Measurements from ENCODE around the gene NUDT5. TPM values are rescaled to one million over a fixed set of nuclear protein-coding genes. Genes with fewer than 3 reads are reported as not detected.

Gene NUDT5
- total RNA-seq, 2 donors from 2014 or later: 79.3 to 94.7 TPM

DNA sequence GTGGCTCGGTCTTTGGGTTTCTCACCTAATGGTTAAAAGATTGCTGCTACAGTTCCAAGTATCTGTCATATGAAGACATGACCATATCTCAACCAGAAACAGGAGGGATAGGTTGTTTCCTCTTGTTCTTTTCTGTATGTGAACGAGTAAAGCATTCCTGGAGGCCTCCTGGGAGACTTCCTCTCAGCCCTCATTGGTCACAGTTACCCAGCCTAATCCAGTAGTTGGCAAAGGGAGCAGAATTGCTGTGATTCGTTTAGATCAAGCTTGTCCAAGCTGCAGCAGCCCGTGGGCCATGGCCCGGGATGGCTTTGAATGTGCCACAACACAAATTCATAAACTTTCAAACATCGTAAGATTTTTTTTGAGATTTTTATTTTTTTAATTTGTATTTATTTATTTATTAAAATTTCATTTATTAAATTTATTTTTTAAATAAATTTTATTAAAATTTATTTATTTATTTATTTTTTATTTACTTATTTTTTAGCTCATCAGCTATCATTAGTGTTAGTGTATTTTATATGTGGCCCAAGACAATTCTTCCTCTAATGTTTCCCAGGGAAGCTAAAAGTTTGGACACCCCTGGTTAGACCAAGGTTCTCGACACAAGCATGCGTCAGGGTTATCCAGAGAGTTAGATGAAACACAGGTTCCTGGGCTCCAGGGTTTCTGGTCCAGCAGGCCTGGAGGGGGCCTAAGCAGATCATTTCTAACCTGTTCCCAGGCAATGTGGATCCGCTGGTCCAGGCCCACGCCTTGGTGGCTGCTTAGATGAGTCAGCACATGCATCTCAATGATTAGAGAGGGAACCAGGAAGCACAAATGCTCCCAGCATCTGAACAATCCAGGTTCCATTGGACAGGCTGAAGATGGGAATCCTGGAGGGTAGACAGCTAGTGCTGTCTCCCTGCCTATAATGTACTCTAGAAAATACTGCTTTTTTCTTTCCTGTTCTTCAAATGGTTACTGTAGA, 25.9 kb upstream of the NUDT5 start:
- Mint-ChIP-seq H3K27ac (peak overlapping the region; percentile 40), H3K36me3 (ENCODE audit: insufficient read depth in 2 of 2) (peaks cover 6 to 34% of the 10 kb centered on the region in 2 donors), H3K4me1 (ENCODE audit: low read depth) (peaks cover 5% of the 10 kb centered on the region), H3K27me3 (ENCODE audit: low read depth) (no peaks in the 10 kb centered on the region), H3K9me3 (no peaks in the 10 kb centered on the region), H3K4me3 (no peak overlapping the region)
- DNase-seq: no peak
- ATAC-seq (replicated peaks in 1 of 2): no peak

DNA sequence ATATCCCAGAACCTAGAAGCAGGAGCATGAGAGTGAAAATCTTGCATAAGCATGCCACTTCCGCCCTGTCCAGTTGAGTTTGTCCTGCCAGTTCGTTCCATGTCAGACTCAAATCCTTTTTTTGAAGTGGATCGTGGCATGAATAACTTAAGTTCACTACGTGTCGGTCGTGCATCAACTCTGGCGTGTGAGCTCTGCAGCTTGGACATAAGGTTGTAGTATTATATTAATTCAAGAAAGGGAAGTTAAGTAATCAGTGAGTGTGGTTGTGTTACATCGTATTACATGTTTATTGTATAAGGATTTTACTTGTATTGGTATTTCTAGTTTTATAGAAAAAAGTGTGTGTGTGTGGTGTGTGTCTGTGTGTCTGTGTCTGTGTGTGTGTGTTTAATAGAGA, 23.3 kb upstream of the NUDT5 start:
- H3K36me3 Mint-ChIP-seq (ENCODE audit: insufficient read depth in 2 of 2): peaks cover 7 to 36% of the 10 kb centered on the region in 2 donors
- H3K27ac Mint-ChIP-seq: no peak overlapping the region
- no peaks in the 10 kb centered on the region for H3K27me3 Mint-ChIP-seq (ENCODE audit: low read depth)
- ATAC-seq (replicated peaks in 1 of 2): no peak
- no peak overlapping the region for H3K4me3 Mint-ChIP-seq
- H3K4me1 Mint-ChIP-seq (ENCODE audit: low read depth): peaks cover 17% of the 10 kb centered on the region
- H3K9me3 Mint-ChIP-seq: no peaks in the 10 kb centered on the region
- no peak for DNase-seq

DNA sequence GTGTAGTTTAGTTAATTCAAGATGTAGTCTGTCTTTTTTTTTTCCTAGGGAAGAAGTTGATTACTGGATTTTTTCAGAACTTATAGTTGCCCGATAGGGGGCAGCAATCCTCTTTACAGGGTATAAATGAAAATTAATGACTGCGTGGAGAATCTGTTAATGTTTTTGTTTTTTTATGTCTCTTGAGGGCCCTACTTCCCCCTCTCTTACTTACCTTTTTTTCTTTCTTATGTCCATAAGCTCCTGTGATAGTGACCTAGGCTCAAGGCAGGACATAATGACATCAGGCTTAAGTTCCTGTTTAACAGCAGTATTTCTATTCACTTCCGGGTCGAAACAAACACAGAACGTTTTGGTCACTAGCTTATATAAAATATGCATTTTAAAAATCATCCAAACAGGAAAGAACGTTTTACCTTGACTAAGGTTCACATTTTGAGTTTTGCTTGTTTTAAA, 19.1 kb upstream of the NUDT5 start:
- no peaks in the 10 kb centered on the region for H3K9me3 Mint-ChIP-seq
- ATAC-seq (replicated peaks in 1 of 2) (peak in 1 of 2 donors; percentile 32), DNase-seq (peak; percentile 45 to 52)
- H3K27ac Mint-ChIP-seq: peak overlapping the region; percentile 90
- peaks cover 8 to 40% of the 10 kb centered on the region in 2 donors for H3K36me3 Mint-ChIP-seq (ENCODE audit: insufficient read depth in 2 of 2)
- peak overlapping the region; percentile 44 to 59 for H3K4me3 Mint-ChIP-seq
- no peaks in the 10 kb centered on the region for H3K27me3 Mint-ChIP-seq (ENCODE audit: low read depth)
- peaks cover 19% of the 10 kb centered on the region for H3K4me1 Mint-ChIP-seq (ENCODE audit: low read depth)

DNA sequence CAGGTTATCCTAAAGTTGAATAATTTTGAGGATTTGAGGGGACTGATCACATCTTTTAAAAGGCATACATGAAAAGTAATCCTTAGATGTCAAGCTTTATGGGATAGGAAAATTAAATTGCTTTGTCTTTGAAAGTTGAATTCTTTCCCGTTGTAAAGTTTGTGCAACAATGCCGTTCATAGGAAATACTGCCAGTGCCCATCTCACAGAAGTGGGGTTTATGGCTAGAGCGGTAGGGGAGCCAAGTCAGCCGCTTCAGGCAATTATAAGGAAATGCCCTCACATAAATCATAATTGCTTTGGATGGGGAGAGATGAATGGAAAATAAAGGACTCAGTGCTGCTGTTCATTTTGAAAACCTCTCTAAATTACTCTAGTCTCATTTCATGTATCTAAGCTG, 18.4 kb upstream of the NUDT5 start:
- ATAC-seq (replicated peaks in 1 of 2): no peak
- no peak for DNase-seq
- Mint-ChIP-seq H3K4me1 (ENCODE audit: low read depth) (peaks cover 19% of the 10 kb centered on the region), H3K9me3 (no peaks in the 10 kb centered on the region), H3K27me3 (ENCODE audit: low read depth) (no peaks in the 10 kb centered on the region), H3K27ac (peak overlapping the region; percentile 90), H3K36me3 (ENCODE audit: insufficient read depth in 2 of 2) (peaks cover 8 to 35% of the 10 kb centered on the region in 2 donors), H3K4me3 (no peak overlapping the region)

DNA sequence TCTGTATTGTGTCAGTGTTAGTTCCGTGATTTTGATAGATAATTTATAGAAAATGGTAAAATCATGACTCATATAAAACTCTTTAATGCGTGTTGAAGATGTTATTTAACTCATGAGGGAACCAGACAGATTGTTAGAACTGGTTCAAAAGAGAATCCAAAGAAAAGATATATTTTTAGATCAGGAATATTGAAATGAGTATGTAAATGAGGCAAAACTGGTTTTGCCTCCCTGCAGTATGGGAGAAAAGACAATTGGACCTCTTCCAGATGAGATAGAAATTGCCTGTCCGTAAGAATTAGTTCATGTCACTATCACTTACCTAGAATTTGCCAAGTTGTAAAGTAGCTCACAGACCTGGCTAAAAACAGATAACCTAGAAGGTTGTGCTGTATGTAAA, 17.9 kb upstream of the NUDT5 start:
- Mint-ChIP-seq H3K27ac (peak overlapping the region; percentile 63), H3K27me3 (ENCODE audit: low read depth) (no peaks in the 10 kb centered on the region), H3K36me3 (ENCODE audit: insufficient read depth in 2 of 2) (peaks cover 8 to 33% of the 10 kb centered on the region in 2 donors), H3K4me3 (no peak overlapping the region), H3K4me1 (ENCODE audit: low read depth) (peaks cover 19% of the 10 kb centered on the region), H3K9me3 (no peaks in the 10 kb centered on the region)
- ATAC-seq (replicated peaks in 1 of 2): no peak
- DNase-seq: no peak

DNA sequence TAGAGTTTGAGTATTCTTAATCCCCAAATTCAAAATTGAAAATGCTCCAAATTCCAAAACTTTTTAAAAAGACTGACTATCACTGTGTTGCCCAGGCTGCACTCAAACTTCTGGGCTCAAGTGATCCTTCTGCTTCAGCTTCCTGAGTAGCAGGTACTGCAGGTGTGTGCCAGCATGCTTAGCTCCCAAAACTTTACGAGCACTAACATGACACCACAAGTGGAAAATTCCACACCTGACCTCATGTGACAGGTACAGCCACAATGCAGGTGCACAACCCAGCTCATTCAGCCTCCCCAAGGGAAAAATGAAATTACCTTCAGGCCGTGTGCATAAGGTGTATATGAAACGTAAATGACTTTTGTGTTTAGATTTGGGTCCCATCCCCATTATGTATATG, 16.8 kb upstream of the NUDT5 start:
- no peak for DNase-seq
- ATAC-seq (replicated peaks in 1 of 2): no peak
- Mint-ChIP-seq H3K9me3 (no peaks in the 10 kb centered on the region), H3K4me3 (no peak overlapping the region), H3K4me1 (ENCODE audit: low read depth) (peaks cover 19% of the 10 kb centered on the region), H3K27ac (no peak overlapping the region), H3K27me3 (ENCODE audit: low read depth) (no peaks in the 10 kb centered on the region), H3K36me3 (ENCODE audit: insufficient read depth in 2 of 2) (peaks cover 5 to 35% of the 10 kb centered on the region in 2 donors)

DNA sequence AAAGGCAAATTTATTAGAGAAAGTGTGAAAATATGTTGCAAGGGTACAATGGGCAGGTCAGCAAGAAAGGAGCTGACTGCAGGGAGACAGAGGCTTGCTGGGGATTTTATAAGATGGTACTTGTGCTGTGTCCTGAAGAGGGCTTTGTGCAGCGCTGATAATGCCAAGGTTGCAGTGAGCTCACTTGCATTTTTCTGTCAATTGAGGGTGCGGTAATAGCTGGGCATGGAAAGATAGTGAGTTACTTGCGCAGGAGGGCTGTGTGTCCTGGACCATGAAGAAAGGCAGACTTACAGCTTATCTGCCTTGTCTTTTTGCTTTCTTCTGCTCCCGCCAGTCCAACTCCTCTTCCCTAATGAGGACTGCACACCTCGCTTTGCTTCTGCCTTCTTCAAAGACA, 12.8 kb upstream of the NUDT5 start:
- no peaks in the 10 kb centered on the region for H3K9me3 Mint-ChIP-seq
- peaks cover 6 to 28% of the 10 kb centered on the region in 2 donors for H3K36me3 Mint-ChIP-seq (ENCODE audit: insufficient read depth in 2 of 2)
- peaks cover 14% of the 10 kb centered on the region for H3K4me1 Mint-ChIP-seq (ENCODE audit: low read depth)
- H3K27me3 Mint-ChIP-seq (ENCODE audit: low read depth): no peaks in the 10 kb centered on the region
- peak overlapping the region; percentile 48 for H3K27ac Mint-ChIP-seq
- H3K4me3 Mint-ChIP-seq: no peak overlapping the region
- ATAC-seq (replicated peaks in 1 of 2) (no peak), DNase-seq (no peak)

DNA sequence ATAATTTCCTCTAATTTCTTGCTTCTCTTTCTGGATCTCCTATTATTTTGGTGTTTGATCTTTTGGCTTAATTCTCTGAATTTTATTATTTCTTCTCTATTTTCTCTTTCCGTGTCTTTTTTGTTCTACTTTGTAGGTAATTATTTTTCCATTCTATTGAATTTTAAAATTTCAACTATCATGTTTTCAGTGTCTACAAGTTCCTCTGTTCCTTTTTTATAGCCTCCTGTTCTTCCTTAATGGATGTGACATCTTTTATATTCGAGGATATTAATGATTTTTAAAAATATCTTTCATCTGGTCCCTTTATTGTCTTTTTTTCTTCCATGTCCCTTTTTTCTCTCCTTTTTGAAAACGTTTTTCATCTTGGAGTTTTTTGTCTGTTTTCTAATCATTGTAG, 11.4 kb upstream of the NUDT5 start:
- no peak for DNase-seq
- no peaks in the 10 kb centered on the region for H3K27me3 Mint-ChIP-seq (ENCODE audit: low read depth)
- no peak for ATAC-seq (replicated peaks in 1 of 2)
- peak overlapping the region; percentile 74 for H3K27ac Mint-ChIP-seq
- peaks cover 13% of the 10 kb centered on the region for H3K4me1 Mint-ChIP-seq (ENCODE audit: low read depth)
- H3K36me3 Mint-ChIP-seq (ENCODE audit: insufficient read depth in 2 of 2): peaks cover 9 to 27% of the 10 kb centered on the region in 2 donors
- H3K4me3 Mint-ChIP-seq: no peak overlapping the region
- H3K9me3 Mint-ChIP-seq: no peaks in the 10 kb centered on the region

DNA sequence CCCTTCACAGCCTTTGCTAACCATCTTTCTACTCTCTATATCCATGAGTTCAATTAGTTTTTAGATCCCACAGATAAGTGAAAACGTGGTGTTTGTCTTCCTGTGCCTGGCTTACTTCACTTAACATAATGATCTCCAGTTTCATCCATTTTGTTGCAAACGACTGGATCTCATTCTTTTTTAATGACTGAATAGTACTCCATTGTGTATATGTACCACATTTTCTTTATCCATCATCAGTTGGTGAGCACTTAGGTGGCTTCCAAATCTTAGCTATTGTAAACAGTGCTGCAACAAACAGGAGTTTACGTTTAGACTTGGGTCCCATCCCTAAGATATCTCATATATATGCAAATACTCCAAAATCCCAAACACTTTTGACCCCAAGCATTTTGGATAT, 9.4 kb upstream of the NUDT5 start:
- Mint-ChIP-seq H3K9me3 (no peaks in the 10 kb centered on the region), H3K4me3 (no peak overlapping the region), H3K4me1 (ENCODE audit: low read depth) (peaks cover 28% of the 10 kb centered on the region), H3K36me3 (ENCODE audit: insufficient read depth in 2 of 2) (peaks cover 10 to 26% of the 10 kb centered on the region in 2 donors), H3K27ac (no peak overlapping the region), H3K27me3 (ENCODE audit: low read depth) (no peaks in the 10 kb centered on the region)
- no peak for DNase-seq
- no peak for ATAC-seq (replicated peaks in 1 of 2)

DNA sequence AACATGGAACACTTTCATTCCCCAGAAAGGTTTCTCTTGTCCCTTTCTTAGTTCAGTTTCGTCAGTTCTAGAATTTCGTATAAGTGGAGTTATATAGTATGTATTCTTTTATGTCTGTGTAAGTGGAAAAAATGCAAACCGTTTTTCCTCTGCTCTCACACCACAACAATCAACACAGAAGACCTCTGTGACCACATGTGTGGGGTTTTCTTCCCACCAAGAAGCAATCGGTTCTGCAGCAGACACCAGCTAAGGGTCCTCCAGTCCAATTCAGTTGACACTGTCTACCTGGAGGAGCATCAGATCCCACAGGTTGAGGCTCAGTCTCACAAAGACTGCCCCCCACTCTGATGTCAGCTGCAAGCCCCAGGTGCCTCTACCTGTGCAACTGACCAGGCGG, 6.5 kb upstream of the NUDT5 start:
- Mint-ChIP-seq H3K27me3 (ENCODE audit: low read depth) (no peaks in the 10 kb centered on the region), H3K4me3 (no peak overlapping the region), H3K4me1 (ENCODE audit: low read depth) (peaks cover 46% of the 10 kb centered on the region), H3K27ac (no peak overlapping the region), H3K9me3 (no peaks in the 10 kb centered on the region), H3K36me3 (ENCODE audit: insufficient read depth in 2 of 2) (peaks cover 10 to 25% of the 10 kb centered on the region in 2 donors)
- peak in 1 of 2 donors; percentile 44 for ATAC-seq (replicated peaks in 1 of 2)
- DNase-seq: peak in 1 of 2 donors; percentile 7

DNA sequence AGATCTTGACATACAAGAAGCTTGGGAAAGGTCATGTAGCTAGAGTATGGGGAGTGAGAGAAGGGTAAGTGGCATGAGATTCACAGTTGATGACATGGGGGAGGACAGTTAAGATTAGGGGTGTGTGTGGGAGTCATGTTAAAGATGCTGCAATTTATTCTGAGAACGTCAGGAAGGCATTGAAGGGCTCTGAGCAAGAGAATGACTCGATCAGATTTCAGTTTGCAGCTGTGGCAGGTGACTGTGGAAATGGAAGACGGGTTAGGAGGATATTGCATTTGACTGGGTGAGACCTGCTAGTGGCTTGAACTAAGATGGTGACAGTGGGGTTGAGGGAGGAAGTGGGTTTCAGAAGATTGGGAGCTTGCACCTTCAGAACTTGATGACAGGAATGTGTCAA, 5.9 kb upstream of the NUDT5 start:
- ATAC-seq (replicated peaks in 1 of 2): peak; percentile 59 to 85
- Mint-ChIP-seq H3K27ac (peak overlapping the region; percentile 74), H3K4me3 (peak overlapping the region; percentile 11 to 33), H3K9me3 (no peaks in the 10 kb centered on the region), H3K36me3 (ENCODE audit: insufficient read depth in 2 of 2) (peaks cover 10 to 23% of the 10 kb centered on the region in 2 donors), H3K27me3 (ENCODE audit: low read depth) (no peaks in the 10 kb centered on the region), H3K4me1 (ENCODE audit: low read depth) (peaks cover 50% of the 10 kb centered on the region)
- peak in 1 of 2 donors; percentile 6 for DNase-seq

DNA sequence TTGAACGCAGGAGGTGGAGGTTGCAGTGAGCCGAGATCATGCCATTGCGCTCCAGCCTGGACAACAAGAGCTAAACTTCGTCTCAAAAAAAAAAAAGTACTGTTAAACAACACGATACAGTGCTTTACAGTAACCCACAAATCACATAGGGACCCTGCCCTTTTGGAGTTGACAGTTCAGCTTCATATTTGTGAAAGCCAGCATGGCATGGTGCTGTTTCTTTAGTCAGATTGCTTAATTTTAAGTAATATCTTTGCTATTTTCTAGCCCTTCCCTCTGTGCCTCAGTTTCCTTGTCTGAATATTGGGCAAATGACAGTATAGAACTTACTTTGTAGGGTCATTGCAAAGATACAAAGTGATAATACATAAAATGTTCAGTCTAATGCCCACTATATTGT, 5.2 kb upstream of the NUDT5 start:
- Mint-ChIP-seq H3K4me3 (peak overlapping the region in 1 of 2 donors; percentile 11), H3K4me1 (ENCODE audit: low read depth) (peaks cover 55% of the 10 kb centered on the region), H3K27ac (peak overlapping the region; percentile 74), H3K27me3 (ENCODE audit: low read depth) (no peaks in the 10 kb centered on the region), H3K9me3 (no peaks in the 10 kb centered on the region), H3K36me3 (ENCODE audit: insufficient read depth in 2 of 2) (peaks cover 17 to 28% of the 10 kb centered on the region in 2 donors)
- DNase-seq (no peak), ATAC-seq (replicated peaks in 1 of 2) (no peak)

DNA sequence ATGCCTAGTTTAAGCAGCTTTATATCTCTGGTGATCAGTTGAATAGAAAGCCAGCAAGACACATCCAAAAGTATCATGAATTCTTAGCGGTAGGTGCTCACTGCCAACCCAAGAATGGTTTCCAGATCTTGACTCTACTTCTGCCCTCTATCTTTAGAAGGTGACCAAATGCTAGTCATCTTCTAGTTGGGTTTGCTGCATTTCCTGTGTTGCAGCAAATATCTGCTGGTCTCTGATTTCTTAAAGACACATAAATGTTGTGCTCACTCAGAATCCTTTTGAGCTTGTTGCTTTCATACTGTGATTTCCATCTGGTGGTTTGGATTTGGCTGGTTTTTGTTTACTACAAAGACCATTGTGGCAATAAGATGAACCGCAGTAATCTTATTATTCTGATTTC, 2.5 kb upstream of the NUDT5 start:
- H3K27ac Mint-ChIP-seq: peak overlapping the region; percentile 59
- peaks cover 58% of the 10 kb centered on the region for H3K4me1 Mint-ChIP-seq (ENCODE audit: low read depth)
- H3K9me3 Mint-ChIP-seq: no peaks in the 10 kb centered on the region
- DNase-seq (no peak), ATAC-seq (replicated peaks in 1 of 2) (no peak)
- H3K27me3 Mint-ChIP-seq (ENCODE audit: low read depth): no peaks in the 10 kb centered on the region
- peaks cover 17 to 33% of the 10 kb centered on the region in 2 donors for H3K36me3 Mint-ChIP-seq (ENCODE audit: insufficient read depth in 2 of 2)
- peak overlapping the region; percentile 50 to 76 for H3K4me3 Mint-ChIP-seq

All from activated T-cell treated with anti-CD3 and anti-CD28 coated beads, Interleukin-2, amount 50 U/mL, for 72 hours (primary cell).